GM18873 (cell line): ENCODE results near the gene EPB41L5.
"Not testable (repeated sequence)": the region's sequence is repeated elsewhere in the genome, so short reads cannot be mapped to it uniquely, and the experiment has no call there.

ENCODE experiments used
- ATAC-seq: cut with Tn5 transposase; IDR thresholded peaks from one replicate; pipeline ENCODE4 v1.9.1; 2021; ENCODE audit warnings: mild to moderate bottlenecking, moderate library complexity, moderate number of reproducible peaks; ENCODE audit not compliant: unreplicated experiment, low FRiP score

The EPB41L5 gene

DNA sequence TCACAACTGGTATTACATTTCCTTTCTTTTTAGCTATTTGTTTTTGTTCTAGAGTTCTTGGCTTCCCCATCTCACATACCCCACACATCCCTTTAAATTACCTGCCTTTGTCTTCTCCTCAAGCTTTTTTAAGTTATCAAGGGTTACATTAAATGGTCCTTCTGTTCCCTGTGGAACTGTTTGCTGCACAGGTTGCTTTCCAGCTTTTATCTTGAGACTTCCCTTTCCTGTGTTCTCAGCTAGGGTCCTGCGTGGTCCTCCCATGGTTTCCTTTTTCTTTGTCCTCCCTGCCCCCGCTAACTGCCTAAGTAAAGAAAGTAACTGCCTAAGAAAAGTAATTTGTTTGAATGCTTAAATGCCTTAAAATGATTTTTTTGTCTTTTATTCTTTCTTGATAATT is 66.8 kb downstream of the EPB41L5 start:
- ATAC-seq, result no peak

DNA sequence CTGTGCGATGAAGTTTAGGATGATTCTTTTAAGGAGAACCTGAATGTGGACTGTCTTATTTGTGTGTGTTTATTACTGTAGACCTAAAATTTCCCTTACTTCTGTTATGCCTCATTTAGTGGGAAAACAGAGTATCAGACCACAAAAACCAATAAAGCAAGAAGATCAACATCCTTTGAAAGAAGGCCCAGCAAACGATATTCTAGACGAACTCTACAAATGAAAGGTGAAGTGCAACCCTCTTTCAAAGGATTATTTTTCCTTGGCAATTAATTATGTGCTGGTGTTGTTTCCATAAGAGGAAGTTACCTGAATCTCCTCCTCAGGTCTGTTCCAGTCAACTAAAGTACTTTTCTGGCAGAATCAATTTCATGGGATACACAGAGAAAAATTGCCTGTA is 78.6 kb downstream of the EPB41L5 start:
- no peak for ATAC-seq

DNA sequence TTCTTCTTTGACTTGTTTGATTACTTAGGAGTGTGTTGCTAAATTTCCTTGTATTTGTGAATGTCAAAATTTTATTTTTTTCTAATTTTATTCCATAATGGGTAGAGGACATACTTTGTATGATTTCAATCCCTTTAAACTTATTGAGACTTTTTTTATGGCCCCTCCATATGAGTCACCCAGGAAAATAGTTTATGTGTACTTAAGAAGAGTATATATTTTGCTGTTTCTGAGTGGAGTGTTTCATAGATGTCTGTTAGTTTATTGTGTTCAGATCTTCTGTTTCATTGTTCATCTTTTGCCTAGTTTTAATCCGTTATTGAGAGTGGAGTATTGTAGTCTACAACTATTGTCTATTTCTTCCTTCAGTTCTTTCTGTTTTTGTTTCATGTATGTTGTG is 81.9 kb downstream of the EPB41L5 start:
- ATAC-seq, result no peak

DNA sequence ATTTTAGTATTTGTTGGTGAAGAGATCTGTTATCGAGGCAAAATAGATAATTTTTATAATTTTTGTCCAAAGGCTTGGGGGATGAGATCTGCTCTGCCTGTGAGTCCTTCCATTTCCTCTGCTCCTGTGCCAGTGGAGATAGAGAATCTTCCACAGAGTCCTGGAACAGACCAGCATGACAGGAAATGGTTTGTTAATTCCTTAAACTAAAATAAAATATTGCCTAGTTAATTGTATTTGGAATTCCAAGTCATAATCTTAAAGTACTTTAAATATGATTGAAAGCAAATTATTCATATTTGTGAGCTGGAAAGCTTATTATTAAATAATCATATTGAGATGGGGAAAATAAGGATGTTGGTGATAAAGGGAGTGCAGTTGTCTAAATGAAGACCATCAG is 87.8 kb downstream of the EPB41L5 start:
- no peak for ATAC-seq

DNA sequence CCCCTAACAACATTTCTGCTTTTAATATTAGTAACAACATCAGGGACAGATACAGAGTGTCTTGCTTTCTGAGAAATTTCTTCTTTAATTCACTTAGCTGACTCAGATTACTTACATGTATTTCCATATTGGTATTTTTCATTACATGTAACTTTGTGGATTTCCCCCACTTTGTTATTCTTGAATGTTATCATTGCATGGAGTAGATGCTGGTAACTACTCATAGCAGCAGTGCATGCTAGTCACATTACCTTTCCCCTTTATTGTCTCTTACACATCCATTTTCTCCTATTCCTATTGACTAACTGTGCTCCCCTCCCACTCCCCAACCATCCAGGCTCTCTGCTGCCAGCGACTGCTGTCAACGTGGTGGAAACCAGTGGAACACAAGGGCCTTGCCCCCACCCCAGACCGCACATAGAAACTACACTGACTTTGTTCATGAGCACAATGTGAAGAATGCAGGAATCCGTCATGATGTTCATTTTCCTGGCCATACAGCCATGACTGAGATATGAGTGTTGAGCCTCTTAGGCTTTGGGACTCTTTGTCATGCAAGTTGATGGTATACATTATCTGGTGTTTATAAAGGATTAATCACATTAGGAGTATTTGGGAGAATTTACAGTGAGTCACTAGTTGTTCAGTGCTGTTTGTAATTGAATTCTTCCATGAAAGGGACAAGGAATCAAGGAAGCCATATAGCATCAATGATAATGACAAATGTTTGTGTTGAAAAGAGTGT is 91.0 kb downstream of the EPB41L5 start:
- no peak for ATAC-seq

DNA sequence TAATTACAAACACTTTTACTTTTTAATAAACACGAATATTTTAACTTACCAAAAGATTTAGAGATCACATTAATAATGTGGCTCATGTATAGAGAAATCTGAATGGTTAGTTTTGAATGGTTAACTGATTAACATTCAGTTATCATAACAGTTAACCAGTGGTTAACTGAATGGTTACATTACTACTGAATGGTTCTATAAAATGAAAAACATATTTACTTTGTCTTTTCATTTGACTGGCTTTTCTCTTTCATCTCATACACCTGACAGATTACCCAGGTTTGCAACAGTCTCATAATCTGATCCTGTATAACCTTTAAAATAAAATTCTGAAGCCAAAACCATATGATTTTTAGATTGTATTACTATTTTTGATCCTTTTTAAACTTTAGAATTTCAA is 91.9 kb downstream of the EPB41L5 start:
- no peak for ATAC-seq

DNA sequence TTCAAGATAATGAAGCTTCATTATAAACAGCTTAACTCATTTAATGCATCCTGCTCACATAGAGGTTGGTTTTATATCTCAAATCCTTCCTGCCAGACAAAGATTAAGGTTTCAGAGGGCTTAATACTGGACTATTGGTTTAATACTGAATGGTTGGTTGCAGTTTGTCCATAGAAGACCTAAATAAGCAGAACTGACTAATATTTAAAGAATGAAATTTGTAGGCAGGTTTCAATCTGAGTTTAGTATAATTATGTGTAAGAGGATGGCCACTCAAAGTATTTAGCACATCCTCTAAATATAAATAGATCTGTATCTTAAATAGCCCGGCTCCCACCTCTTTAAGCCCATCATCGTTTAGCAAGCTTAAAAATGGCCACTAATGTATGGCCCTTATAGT is 92.5 kb downstream of the EPB41L5 start:
- peak; percentile 73 for ATAC-seq

DNA sequence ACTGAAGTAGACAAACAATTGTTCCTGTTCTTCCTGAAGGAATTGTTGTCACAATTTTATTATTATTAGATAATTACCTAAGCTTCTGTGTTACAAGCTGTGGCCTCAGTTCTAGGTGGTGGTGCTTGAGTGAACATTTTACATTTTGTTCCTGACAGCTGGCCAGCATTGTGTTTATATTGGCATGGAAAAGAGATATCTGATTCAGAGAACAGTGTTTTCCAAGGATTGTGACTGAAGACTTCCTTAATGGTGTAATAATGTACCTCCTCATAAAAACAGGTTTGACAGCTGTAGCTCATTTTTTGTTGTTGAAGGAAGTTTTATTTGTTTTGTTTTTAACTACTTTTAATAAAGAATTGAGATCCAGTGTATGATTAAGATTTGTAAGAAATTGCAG is 95.2 kb downstream of the EPB41L5 start:
- ATAC-seq, result no peak

DNA sequence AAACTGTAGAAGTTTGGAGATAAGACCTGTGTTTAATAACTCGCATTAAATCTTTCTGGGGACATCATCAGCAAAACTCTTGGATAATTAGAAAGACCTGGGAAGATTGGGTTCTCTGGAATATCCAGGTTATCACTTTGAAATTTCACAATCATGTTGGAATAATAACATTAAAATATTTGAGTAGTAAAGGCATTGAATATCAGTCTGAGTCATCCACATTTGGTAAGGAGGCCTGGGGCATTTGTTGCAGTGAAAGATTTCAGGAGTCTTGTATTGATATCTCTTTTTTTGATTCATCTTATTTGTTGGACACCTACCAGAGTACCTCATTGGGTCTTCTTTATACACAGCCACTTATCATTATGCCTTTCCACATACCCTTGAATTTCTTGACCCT is 95.9 kb downstream of the EPB41L5 start:
- no peak for ATAC-seq

DNA sequence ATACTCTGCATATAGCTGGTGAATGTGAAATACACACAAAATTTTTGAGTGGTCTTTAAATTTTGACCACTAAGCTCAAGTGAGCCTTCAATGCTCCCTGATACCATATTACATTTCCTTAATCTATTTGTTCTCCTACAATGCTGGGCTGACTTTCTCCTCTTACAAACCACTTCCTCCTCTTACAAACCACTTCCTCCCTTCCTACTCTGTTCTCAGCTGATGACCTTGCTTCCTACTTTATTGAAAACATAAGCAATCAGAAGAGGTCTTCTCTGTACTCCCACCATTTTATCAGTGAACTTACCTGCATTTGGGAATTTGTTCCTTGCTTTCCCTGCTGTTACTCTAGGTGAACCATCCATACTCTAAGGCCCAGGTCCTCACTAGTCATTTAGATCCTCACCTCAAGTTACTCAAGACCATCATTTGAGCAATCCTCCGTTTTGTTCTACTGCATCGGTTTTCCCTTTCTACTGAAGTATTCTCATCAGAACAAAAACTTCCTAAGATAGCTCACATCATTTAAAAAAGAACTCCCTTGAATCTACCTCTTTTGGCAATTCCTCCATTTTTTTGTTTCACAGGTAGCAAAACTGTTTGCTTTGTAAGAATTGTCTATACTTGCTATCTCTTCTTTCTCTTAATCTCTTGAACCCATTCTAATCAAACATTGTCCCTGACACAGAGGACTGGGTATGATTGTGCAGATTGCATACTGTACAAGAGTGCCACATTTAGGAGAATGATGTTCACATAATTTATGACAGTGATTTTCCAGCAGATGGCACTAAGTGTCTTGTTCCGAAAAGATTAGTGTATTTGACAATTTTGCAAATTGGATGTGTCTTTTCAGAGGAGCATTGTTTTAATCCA is 96.5 kb downstream of the EPB41L5 start:
- ATAC-seq, result no peak

DNA sequence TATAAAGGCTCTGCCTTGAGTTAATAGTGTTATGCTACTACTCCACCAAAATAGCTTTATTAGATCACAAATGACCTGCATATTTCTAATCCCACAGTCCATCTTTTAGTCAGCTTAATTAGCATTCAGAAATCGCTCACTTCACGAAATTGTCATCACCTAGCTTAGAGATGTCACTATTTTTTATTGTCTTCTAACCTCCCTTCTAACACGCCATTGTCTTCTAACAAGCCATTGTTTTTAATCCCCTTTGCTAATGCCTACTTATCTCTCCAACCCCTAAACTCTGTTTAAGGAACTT is 97.1 kb downstream of the EPB41L5 start:
- ATAC-seq, result no peak

DNA sequence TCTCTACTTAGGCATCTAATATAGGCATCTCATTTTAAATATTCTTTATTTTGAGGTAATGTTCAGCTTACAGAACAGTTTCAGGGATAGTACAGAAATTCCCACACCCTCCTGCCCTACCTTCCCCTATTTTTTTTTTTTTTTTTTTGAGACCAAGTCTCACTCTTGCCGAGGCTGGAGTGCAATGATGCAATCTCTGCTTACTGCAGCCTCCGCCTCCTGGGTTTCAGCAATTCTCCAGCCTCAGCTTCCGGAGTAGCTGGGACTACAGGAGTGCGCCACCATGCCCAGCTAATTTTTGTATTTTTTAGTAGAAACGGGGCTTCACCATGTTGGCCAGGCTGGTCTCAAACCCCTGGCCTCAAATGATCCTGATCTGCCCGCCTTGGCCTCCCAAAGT is 97.6 kb downstream of the EPB41L5 start:
- no peak for ATAC-seq

DNA sequence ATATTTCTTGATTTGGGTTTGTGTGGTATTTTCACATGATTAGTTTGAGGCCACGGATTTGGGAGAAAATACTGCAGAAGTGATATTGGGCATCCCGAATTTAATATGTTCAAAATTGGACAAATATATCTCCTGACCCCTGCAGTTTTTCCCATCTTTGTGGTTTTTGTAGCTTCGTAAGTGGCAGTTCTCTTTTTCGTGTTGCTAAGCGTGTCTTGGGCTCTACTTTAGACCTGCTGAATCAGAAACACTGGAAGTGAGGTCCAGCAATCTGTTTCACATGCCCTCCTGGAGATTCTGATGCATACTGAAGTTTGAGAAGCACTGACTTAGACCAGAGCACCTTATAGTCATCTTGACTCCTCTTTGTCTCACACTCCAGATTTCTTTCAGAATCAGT is 98.3 kb downstream of the EPB41L5 start:
- no peak for ATAC-seq

DNA sequence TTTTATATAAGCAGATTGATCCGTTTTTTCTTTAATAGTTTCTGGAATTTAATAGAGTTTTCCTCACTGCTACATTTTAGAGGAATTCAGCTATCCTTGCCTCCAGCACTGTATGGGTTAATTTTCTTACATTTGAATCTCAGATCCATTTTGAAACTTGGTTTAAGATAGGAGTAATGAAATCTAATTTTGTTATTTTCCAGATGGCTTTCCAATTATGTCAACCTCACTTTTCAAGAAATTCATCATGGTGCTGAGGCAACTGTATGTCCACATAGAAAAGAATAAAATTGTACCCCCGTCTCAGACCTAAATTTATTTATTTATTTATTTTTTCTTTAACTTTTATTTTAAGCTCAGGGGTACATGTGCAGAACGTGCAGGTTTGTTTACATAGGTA is 105.1 kb downstream of the EPB41L5 start:
- ATAC-seq, result no peak

DNA sequence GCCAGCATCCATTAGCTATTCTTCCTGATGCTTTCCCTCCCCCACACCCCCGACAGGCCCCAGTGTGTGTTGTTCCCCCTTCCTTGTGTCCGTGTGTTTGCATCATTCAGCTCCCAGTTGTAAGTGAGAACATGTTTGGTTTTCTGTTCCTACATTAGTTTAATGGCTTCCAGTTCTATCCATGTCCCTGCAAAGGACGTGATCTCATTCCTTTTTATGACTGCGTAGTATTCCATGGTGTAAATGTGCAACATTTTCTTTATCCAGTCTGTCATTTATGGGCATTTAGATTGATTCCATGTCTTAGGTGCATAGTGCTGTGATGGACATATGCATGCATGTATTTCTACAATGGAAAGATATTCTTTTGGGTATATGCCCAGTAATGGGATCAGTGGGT is 105.6 kb downstream of the EPB41L5 start:
- ATAC-seq, result no peak

DNA sequence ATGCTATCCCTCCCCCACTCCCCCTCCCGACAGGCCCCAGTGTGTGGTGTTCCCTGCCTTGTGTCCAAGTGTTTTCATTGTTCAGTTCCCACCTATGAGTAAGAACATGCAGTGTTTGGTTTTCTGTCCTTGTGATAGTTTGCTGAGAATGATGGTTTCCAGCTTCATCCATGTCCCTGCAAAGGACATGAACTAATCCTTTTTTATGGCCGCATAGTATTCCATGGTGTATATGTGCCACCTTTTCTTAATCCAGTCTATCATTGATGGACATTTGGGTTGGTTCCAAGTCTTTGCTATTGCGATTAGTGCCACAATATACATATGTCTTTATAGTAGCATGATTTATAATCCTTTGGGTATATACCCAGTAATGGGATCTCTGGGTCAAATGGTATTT is 108.5 kb downstream of the EPB41L5 start:
- not testable (repeated sequence) for ATAC-seq

DNA sequence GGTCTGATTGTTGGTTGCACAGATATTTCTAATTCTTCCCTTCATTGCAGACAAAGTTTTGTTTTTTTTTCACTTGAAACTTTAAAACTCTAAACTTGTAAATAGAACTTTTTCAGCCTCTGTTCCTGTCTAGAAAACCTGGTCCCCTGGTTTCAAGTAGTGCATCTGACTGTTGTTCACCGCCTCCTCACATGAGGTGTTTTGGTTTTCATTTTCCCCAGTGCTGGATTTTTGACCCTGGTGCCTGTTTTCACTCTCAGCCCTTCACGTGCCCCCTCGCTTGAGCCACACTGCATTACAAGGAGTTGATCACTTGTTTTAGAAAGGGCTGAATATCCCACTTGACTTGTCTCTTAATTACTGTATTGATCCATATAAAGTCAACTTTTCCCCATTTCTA is 110.2 kb downstream of the EPB41L5 start:
- no peak for ATAC-seq

DNA sequence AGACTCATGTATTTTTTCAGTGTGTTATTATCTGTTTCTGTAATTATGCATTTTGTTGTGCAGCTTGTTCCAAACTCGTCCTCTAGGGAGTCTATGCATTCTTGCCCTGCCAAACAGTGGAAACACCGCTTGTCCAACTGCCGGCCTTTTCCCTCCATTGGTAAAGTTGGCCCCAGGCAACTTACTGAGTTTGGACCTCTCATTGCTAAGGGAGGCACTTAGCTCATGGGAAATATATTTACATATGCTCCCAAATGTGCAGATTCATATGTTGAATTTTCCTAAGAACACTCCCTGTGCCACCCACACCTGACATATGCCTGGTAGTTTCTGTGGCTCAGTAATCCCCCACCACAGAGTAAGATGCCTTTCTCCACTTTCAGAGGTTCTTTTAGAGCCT is 112.3 kb downstream of the EPB41L5 start:
- ATAC-seq, result no peak

DNA sequence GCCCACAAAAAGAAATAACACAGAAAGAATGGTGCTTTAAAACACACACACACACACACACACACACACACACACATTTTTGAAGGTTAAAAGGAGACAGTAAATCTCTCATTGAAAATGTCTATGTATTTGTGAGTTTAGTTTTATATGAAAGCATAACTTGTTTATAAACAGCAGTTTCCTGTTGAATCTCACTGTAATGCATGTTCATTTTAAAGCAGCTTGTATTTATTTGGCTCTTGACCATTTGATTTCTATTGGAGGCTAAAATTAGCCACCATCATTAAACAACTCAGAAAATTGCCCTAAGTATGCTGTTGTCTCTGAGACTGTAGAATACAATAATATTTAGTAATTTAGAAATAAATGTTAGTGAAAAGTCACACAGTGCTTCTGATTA is 115.3 kb downstream of the EPB41L5 start:
- no peak for ATAC-seq

DNA sequence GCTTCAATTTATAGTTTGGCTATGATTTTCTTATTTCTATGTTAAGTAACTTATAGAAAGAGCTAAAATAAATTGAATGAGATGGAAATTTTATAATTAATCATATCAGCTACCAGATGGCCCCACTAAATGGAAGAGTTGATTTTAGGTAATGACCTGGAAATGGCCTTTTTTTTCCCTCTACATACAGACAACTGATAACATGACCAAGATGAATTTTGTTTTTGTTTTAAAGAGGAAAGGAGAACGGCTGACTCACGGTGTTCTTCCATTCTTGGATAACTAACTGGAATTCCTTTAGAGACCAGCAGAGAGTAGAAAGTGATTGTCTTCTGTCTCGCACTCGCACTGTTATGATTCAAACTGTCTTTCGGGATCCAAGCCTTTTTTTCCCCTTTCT is 119.3 kb downstream of the EPB41L5 start:
- ATAC-seq, result no peak

DNA sequence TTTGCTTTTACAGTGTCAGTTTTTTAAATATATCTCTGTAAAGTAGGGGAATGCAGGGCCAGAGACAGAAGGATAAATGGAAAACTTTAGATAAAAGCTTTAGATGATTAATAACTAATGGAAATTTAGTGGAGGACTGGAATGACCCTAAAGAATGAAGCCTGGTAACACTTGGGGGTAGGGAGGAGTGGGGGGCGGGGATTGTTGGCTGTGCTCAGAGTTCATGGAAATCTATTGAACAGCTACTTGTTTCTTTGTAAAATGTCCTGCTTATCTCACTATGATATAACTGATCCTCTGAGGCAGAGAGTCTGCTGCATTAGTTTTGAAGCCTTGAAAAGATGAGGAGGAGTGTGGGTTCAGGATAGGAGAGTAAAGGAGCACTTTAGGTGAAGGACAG is 119.8 kb downstream of the EPB41L5 start:
- no peak for ATAC-seq

DNA sequence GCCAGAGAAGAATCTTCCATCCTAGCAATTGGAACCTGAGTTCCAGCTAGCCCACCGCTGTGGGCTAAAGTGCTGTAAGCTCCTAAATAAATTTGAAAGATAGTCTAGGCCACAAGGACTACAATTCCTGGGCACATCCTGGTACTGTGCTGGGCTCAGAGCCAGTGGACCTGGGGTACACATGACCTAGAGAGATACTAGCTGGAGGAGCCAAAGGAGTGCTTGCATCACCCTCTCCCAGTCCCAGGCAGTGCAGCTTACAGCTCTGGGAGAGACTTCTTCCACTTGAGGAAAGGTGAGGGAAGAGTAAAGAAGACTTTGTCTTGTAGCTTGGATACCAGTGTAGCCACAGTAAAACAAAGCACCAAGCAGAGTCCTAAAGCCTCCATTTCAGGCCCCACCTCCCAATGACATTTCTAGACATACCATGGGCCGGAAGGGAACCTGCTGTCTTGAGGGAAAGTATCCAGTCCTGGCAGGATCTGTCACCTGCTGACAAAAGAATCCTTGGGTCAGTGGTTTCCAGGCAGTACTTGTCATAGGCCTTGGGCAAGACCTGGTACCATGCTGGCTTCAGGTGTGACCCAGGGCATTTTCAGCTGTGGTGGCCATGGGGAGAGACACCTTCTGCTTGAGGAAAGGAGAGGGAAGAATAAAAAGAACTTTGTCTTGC is 120.8 kb downstream of the EPB41L5 start:
- ATAC-seq, result no peak
